GM12865 (cell line): ENCODE data around the gene ACKR4.
A peak's percentile ranks its signal among the peaks of the same experiment; 100 is the strongest.
"Not testable (repeated sequence)": the region's sequence is repeated elsewhere in the genome, so short reads cannot be mapped to it uniquely, and the experiment has no call there.

Experiments
- DNase-seq: peaks from one replicate; pipeline ENCODE4 v3.0.0; 2010; ENCODE audit warnings: low read depth
- H3K4me3 ChIP-seq: 2 replicates; pipeline ENCODE4 v1.5.1; 2011; ENCODE audit warnings: mild to moderate bottlenecking, low read depth, low read length, control low read depth
- CTCF ChIP-seq: IDR thresholded peaks from 2 replicates; pipeline ENCODE4 v1.5.1; 2011; ENCODE audit warnings: low read length, control low read depth, low read depth, inconsistent platforms; ENCODE audit not compliant: insufficient read depth; ENCODE audit errors: missing control alignments

ACKR4 gene

GRCh38 chr3:132637590-132637989 is 40.5 kb downstream of the ACKR4 start:
- no peak overlapping the region for H3K4me3 ChIP-seq
- no peak for TF ChIP-seq CTCF
- DNase-seq = no peak

- DNase-seq = no peak
- H3K4me3 ChIP-seq = no peak overlapping the region
- no peak for TF ChIP-seq CTCF
Observed at GRCh38 chr3:132638706-132639105, 41.6 kb downstream of the ACKR4 start.

GRCh38 chr3:132641427-132641826 is 44.4 kb downstream of the ACKR4 start:
- not testable (repeated sequence) for DNase-seq, H3K4me3 ChIP-seq

- peak; percentile 48 for TF ChIP-seq CTCF
- no peak overlapping the region for H3K4me3 ChIP-seq
- peak; percentile 51 for DNase-seq
Observed at GRCh38 chr3:132641837-132642538, 44.9 kb downstream of the ACKR4 start.

GRCh38 chr3:132642539-132642847 is 45.4 kb downstream of the ACKR4 start:
- no peak for TF ChIP-seq CTCF
- H3K4me3 ChIP-seq = no peak overlapping the region
- DNase-seq = no peak

- no peak for DNase-seq
- H3K4me3 ChIP-seq = no peak overlapping the region
- no peak for TF ChIP-seq CTCF
Observed at GRCh38 chr3:132643366-132643765, 46.3 kb downstream of the ACKR4 start.

GRCh38 chr3:132645058-132645457 is 48.0 kb downstream of the ACKR4 start:
- no peak for DNase-seq
- no peak for TF ChIP-seq CTCF
- H3K4me3 ChIP-seq = no peak overlapping the region
